ENCODE results near the gene EYA4.

The EYA4 gene

DNA sequence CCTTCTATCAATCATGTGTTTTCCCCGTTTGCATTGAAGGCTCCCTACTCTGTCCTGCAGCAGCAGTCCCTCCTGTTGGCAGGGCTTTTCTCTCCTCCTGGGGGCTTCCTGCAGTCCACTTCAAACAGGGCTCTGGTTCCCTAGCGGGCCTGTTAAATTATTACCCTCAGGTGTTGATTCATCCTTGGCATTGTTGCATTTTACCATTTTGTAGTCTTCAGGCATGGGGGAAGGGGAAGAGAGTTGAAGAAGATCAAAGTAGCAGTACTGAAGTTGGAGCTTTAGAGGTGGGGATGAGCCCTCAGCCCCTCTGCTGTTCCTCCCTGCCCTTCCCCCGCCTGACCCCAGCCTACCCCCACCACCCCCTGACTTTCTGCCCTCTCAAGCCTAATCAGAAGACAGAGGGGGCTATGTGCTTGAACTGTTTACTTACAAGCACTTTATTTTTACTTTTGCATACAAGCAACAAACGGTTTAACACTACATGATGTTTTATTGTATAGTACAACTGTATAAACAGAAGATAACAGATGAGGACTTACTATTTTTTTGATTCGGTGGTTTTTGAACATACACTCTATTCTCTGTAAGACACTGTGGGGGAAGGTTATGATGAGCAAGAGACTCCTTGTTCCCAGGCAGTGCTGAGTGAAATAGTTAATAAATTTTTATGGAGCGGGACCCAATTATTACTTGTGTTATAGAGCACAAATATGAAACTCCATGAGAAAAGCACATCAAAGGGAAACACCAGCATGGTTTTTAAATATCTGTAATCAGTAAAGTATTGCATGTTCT lies 169.7 kb downstream of the EYA4 start:
- DNase-seq (ENCODE audit: low read depth) = no peak
- TF ChIP-seq CTCF (IDR thresholded peaks at IDR 0.05; ENCODE audit: low read length, missing control alignments) = no peak
- no peak overlapping the region for H3K4me3 ChIP-seq (replicated peaks; ENCODE audit: low read depth, low read length)

DNA sequence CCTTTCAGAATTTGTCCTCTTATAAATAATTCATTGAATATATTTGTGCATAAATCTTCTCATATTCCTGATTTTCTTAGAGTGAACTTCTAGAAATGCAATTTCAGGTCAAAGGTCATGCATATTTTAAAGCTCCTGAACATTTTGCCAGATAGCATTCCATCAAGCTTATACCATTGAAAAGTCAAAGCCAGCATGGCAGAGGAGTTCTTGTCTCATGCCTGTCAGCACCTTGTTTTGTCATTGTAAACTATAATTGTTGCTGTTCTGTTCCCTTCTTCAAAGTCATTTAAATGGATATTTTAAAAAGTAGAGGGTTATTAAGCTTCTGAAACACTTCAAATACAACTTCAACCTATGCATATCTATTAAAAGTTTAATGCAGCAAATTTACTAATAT lies 170.6 kb downstream of the EYA4 start:
- TF ChIP-seq CTCF (IDR thresholded peaks at IDR 0.05; ENCODE audit: low read length, missing control alignments) = no peak
- no peak overlapping the region for H3K4me3 ChIP-seq (replicated peaks; ENCODE audit: low read depth, low read length)
- no peak for DNase-seq (ENCODE audit: low read depth)

DNA sequence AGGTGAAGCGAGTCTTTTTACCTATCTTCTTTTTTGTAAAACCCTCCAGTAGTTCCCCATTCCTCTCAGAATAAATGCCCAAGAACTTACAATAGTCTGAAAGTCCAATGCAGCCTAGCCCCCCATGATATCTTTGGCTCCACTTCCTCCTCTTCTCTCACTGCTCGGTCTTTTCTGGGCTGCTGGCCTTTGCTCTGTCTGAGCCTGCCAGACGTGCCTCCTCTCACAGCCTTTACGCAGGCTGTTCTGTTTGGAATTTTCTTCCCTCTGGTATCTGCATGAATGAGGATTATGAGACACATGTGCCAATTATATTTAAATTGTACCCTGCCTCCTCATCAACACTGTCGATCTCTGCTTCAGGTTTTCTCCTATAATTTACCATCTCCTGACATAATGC lies 174.1 kb downstream of the EYA4 start:
- DNase-seq (ENCODE audit: low read depth) = no peak
- no peak for TF ChIP-seq CTCF (IDR thresholded peaks at IDR 0.05; ENCODE audit: low read length, missing control alignments)
- no peak overlapping the region for H3K4me3 ChIP-seq (replicated peaks; ENCODE audit: low read depth, low read length)

DNA sequence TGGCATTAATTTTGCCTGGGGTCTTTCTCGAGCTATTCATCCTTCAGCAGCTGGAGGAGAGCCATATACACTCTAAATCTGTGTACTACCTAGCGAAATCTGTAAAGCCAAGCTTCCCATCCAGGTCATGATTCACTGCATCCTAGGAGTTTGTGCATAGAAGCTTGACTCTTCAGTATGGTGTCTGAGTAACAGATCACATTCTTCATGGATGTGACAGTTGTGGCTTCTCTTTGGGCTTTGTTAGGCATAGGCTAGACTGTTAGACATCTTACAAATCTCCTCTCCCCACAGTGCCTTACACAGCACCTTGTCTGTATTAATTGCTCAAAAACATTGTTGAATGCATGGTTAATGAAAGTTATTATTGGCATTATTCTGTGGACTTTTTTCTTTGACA lies 177.0 kb downstream of the EYA4 start:
- TF ChIP-seq CTCF (IDR thresholded peaks at IDR 0.05; ENCODE audit: low read length, missing control alignments) = no peak

GRCh38 chr6:133423242-133423641 lies 182.1 kb downstream of the EYA4 start:
- H3K4me3 ChIP-seq (replicated peaks; ENCODE audit: low read depth, low read length) = no peak overlapping the region
- no peak for DNase-seq (ENCODE audit: low read depth)
- no peak for TF ChIP-seq CTCF (IDR thresholded peaks at IDR 0.05; ENCODE audit: low read length, missing control alignments)

More for the DNA sequence above, 177.0 kb downstream of the EYA4 start:
- H3K4me3 ChIP-seq (replicated peaks; ENCODE audit: low read depth, low read length) = no peak overlapping the region
- DNase-seq (ENCODE audit: low read depth) = no peak

GRCh38 chr6:133424359-133424758 lies 183.2 kb downstream of the EYA4 start:
- no peak for TF ChIP-seq CTCF (IDR thresholded peaks at IDR 0.05; ENCODE audit: low read length, missing control alignments)
- H3K4me3 ChIP-seq (replicated peaks; ENCODE audit: low read depth, low read length) = no peak overlapping the region
- no peak for DNase-seq (ENCODE audit: low read depth)

DNA sequence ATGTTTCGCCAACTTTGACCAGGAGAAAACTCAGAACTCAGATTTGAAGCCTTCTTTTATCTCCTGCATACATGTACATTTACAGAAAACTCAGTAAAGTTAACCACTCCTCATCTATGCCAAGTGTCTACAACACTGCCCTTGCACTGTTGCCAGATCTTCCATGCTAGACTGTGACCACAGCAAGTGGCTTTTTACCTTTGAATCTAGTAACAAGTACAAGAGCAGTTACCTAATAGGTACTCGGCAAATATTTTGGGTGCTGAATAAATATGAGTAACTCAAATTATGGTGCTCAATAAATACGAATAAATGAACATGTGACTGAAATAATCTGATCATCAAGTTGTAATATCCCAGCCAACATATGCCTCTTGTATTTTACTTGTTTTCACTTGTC lies 184.9 kb downstream of the EYA4 start:
- H3K4me3 ChIP-seq (replicated peaks; ENCODE audit: low read depth, low read length) = no peak overlapping the region
- no peak for TF ChIP-seq CTCF (IDR thresholded peaks at IDR 0.05; ENCODE audit: low read length, missing control alignments)
- no peak for DNase-seq (ENCODE audit: low read depth)

Data from fibroblast of pulmonary artery (primary cell).